Liver (tissue), 9 donors: ENCODE data around the gene MMP23B. TPM values are rescaled to one million over a fixed set of nuclear protein-coding genes. Genes with fewer than 3 reads are reported as not detected.

Experiments
- DNase-seq: peaks from one replicate; pipeline ENCODE4 v3.0.0-alpha.2; 2017; ENCODE audit warnings: low spot score
- H3K27ac ChIP-seq, 2 donors: one replicate each; pipeline ENCODE4 v1.7.0; 2013; ENCODE audit warnings: inconsistent platforms in 2 of 2, low read length in 2 of 2, control low read depth in 1 of 2, low read depth in 1 of 2, mild to moderate bottlenecking in 1 of 2
- H3K27me3 ChIP-seq, 4 donors: one replicate each; pipeline versions ENCODE4 v1.6.1 to v1.7.0; 2013; ENCODE audit warnings: low read length in 3 of 4, inconsistent platforms in 1 of 4, mild to moderate bottlenecking in 1 of 4, moderate library complexity in 1 of 4; ENCODE audit not compliant: control insufficient read depth in 4 of 4, insufficient read depth in 4 of 4
- H3K36me3 ChIP-seq, 4 donors: one replicate each; pipeline versions ENCODE4 v1.6.1 to v1.7.0; 2013; ENCODE audit warnings: low read length in 3 of 4, mild to moderate bottlenecking in 3 of 4, low read depth in 1 of 4, moderate library complexity in 1 of 4; ENCODE audit not compliant: control insufficient read depth in 4 of 4, insufficient read depth in 3 of 4
- H3K4me1 ChIP-seq, 4 donors: one replicate each; pipeline versions ENCODE4 v1.6.1 to v1.7.0; 2013; ENCODE audit warnings: low read length in 3 of 4, mild to moderate bottlenecking in 3 of 4, moderate library complexity in 1 of 4; ENCODE audit not compliant: control insufficient read depth in 4 of 4, insufficient read depth in 4 of 4
- H3K4me3 ChIP-seq, 3 donors: one replicate each; pipeline versions ENCODE4 v1.6.1 to v1.7.0; 2013; ENCODE audit warnings: low read length in 3 of 3, control low read depth in 1 of 3, low read depth in 1 of 3, mild to moderate bottlenecking in 1 of 3
- H3K9ac ChIP-seq, 2 donors: one replicate each; pipeline ENCODE4 v1.7.0; 2013; ENCODE audit warnings: low read length in 2 of 2, mild to moderate bottlenecking in 2 of 2, moderate library complexity in 2 of 2, control low read depth in 1 of 2, low read depth in 1 of 2
- H3K9me3 ChIP-seq, 4 donors: one replicate each; pipeline versions ENCODE4 v1.6.1 to v1.7.0; 2013; ENCODE audit warnings: low read length in 3 of 4; ENCODE audit not compliant: control insufficient read depth in 4 of 4
- CTCF ChIP-seq: fragments of 150-350 bp; IDR thresholded peaks from 2 replicates; pipeline ENCODE4 v1.5.1; 2017; ENCODE audit warnings: improper control_type of control experiment, low read depth, low read length; ENCODE audit not compliant: missing input control
- EGR1 ChIP-seq, 2 donors: IDR thresholded peaks; 2 replicates each; pipeline ENCODE4 v1.6.1; 2016 to 2018; ENCODE audit warnings: antibody characterized with exemption in 2 of 2, low read depth in 2 of 2
- FOXA2 ChIP-seq: IDR thresholded peaks from 2 replicates; pipeline ENCODE4 v1.6.1; 2016; ENCODE audit warnings: antibody characterized with exemption
- GABPA ChIP-seq, 2 donors: IDR thresholded peaks in 1 of 2; conservative IDR thresholded peaks in 1 of 2; 2 replicates each; pipeline ENCODE4 v1.6.1; 2016; ENCODE audit warnings: antibody characterized with exemption in 2 of 2, mild to moderate bottlenecking in 1 of 2, moderate library complexity in 1 of 2
- HNF4A ChIP-seq, 2 donors: conservative IDR thresholded peaks; 2 replicates each; pipeline ENCODE4 v1.6.1; 2016; ENCODE audit warnings: antibody characterized with exemption in 2 of 2, mild to moderate bottlenecking in 2 of 2
- HNF4G ChIP-seq: IDR thresholded peaks from 2 replicates; pipeline ENCODE4 v1.6.1; 2016; ENCODE audit warnings: antibody characterized with exemption
- JUND ChIP-seq, 2 donors: IDR thresholded peaks; 2 replicates each; pipeline ENCODE4 v1.6.1; 2016; ENCODE audit warnings: antibody characterized with exemption in 2 of 2
- NR2F2 ChIP-seq: IDR thresholded peaks from 2 replicates; pipeline ENCODE4 v1.6.1; 2016; ENCODE audit warnings: antibody characterized with exemption
- RAD21 ChIP-seq, 2 donors: IDR thresholded peaks; 2 replicates each; pipeline ENCODE4 v1.6.1; 2016; ENCODE audit warnings: antibody characterized with exemption in 2 of 2, mild to moderate bottlenecking in 2 of 2
- REST ChIP-seq: IDR thresholded peaks from 2 replicates; pipeline ENCODE4 v1.6.1; 2016; ENCODE audit warnings: antibody characterized with exemption, mild to moderate bottlenecking
- RXRA ChIP-seq, 2 donors: IDR thresholded peaks; 2 replicates each; pipeline ENCODE4 v1.6.1; 2017 to 2018; ENCODE audit warnings: antibody characterized with exemption in 2 of 2, mild to moderate bottlenecking in 1 of 2
- SP1 ChIP-seq: IDR thresholded peaks from 2 replicates; pipeline ENCODE4 v1.6.1; 2018; ENCODE audit warnings: antibody characterized with exemption, mild to moderate bottlenecking
- TAF1 ChIP-seq: conservative IDR thresholded peaks from 2 replicates; pipeline ENCODE4 v1.6.1; 2016; ENCODE audit warnings: antibody characterized with exemption, mild to moderate bottlenecking
- YY1 ChIP-seq: IDR thresholded peaks from 2 replicates; pipeline ENCODE4 v1.6.1; 2016; ENCODE audit warnings: antibody characterized with exemption, mild to moderate bottlenecking
- WGBS: extraction: QIAGEN DNeasy Blood & Tissue Kit; methylation state at CpG from one replicate; pipeline ENCODE4 v1.1.7; 2013; 5-methylcytosine and 5-hydroxymethylcytosine counted together
- polyA plus RNA-seq, 2 donors: library from polyadenylated mRNA; stranded (reverse) in 1 of 2; unstranded in 1 of 2; fragments of 200-250 nt in 1 of 2; fragments of >200 nt in 1 of 2; fragmentation: Nextera tagmentation in 1 of 2; extraction: Ambion mirVana in 1 of 2; gene quantifications; one replicate each; pipeline versions ENCODE4 v1.2.1 to v1.2.3, GENCODE V29; 2013 to 2015
- total RNA-seq, 2 donors: library from RNA; depleted of rRNA; stranded (reverse); fragments of >200 nt; gene quantifications; one replicate each; pipeline ENCODE4 v1.2.3, GENCODE V29; 2014
- TF ChIP-seq, protein P1 (sequence below): IDR thresholded peaks from 2 replicates; pipeline ENCODE4 v1.6.1; 2016; ENCODE audit warnings: antibody characterized with exemption
- TF ChIP-seq, protein P2 (sequence below): IDR thresholded peaks from 2 replicates; pipeline ENCODE4 v1.6.1; 2016; ENCODE audit warnings: antibody characterized with exemption
- TF ChIP-seq, protein P3 (sequence below): IDR thresholded peaks from 2 replicates; pipeline ENCODE4 v1.6.1; 2016; ENCODE audit warnings: antibody characterized with exemption
- donor health status: healthy.
- donor health status: healthy.
- donor health status: healthy.
- donor health status: healthy.
- donor health status: healthy.

MMP23B gene
- total and polyA plus RNA-seq, 4 donors, result 0.92 to 4.2 (median 1.5) TPM

- H3K27me3 ChIP-seq, result no peaks in the 10 kb centered on the region
Observed at GRCh38 chr1:1680912-1681273, 48.9 kb downstream of the MMP23B start.

DNA sequence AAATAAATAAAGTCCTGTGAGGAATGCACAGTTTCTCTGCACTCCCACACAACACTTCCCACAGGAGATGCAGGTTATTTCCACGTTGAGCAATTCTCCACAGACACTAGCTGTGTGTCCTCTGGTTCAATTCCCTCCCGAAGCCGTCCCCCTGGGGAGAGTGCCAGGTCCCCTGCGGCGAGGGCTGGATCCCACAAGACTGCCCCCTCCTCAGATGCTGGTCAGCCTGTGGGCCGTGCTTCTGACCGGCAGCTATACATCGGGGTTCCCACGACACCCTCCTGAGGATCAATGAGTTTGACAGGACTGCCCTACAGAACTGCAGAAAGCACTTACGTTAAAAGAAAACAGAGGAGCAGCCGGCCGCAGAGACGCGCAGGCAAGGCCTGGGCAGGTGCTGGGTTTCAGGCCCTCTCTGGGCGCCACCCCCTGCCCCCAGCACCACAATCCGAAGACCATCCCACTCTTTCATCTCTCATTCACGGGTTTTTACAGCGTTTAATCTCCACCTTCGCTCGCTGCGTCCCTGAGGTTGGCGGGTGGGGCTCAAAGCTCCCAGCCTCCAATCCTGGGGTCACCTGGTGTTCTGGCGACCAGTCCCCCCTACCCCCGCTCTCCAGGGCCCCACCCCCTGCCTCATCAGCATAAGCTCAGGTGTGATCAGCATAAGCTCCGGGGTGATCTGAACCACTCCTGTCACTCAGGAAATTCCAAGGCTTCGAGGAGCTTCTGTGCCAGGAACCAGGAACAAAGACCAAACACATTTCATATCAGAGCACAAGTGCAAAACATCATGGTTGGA is 51.3 kb downstream of the MMP23B start:
- H3K27ac ChIP-seq, result no peak overlapping the region
- no peaks in the 10 kb centered on the region for H3K9me3 ChIP-seq
- WGBS, result 86% methylated on average over 26 of the region's 26 CpGs
- no peak overlapping the region for H3K4me3 ChIP-seq
- H3K9ac ChIP-seq, result no peak overlapping the region
- DNase-seq, result no peak
- H3K4me1 ChIP-seq, result peaks cover 5 to 11% (median 10%) of the 10 kb centered on the region in 4 donors
- peaks cover 0 to 3% (median 0%) of the 10 kb centered on the region in 4 donors for H3K36me3 ChIP-seq
- no peaks in the 10 kb centered on the region for H3K27me3 ChIP-seq
- no peak for TF ChIP-seq YY1
- TF ChIP-seq GABPA (IDR thresholded peaks at IDR 0.05 in 1 of 2, conservative IDR thresholded peaks at IDR 0.05 in 1 of 2), result no peak
- TF ChIP-seq RXRA (IDR thresholded peaks at IDR 0.05), result no peak
- TF ChIP-seq TAF1, result no peak
- TF ChIP-seq, protein P1, sequence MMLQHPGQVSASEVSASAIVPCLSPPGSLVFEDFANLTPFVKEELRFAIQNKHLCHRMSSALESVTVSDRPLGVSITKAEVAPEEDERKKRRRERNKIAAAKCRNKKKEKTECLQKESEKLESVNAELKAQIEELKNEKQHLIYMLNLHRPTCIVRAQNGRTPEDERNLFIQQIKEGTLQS, result no peak
- TF ChIP-seq RAD21 (IDR thresholded peaks at IDR 0.05), result no peak
- TF ChIP-seq EGR1 (IDR thresholded peaks at IDR 0.05; ENCODE audit: low read depth in 2 of 2), result no peak
- TF ChIP-seq FOXA2, result no peak
- TF ChIP-seq HNF4A (conservative IDR thresholded peaks at IDR 0.05), result no peak
- no peak for TF ChIP-seq SP1
- no peak for TF ChIP-seq NR2F2
- TF ChIP-seq CTCF, result no peak

More at GRCh38 chr1:1680912-1681273, 48.9 kb downstream of the MMP23B start:
- DNase-seq, result no peak
- Histone ChIP-seq H3K4me1 (peaks cover 7 to 19% (median 14%) of the 10 kb centered on the region in 4 donors), H3K4me3 (no peak overlapping the region), H3K9me3 (no peaks in the 10 kb centered on the region), H3K27ac (no peak overlapping the region), H3K9ac (no peak overlapping the region), H3K36me3 (peaks cover 0 to 3% (median 0%) of the 10 kb centered on the region in 4 donors)
- TF ChIP-seq EGR1 (IDR thresholded peaks at IDR 0.05; ENCODE audit: low read depth in 2 of 2), result no peak
- no peak for TF ChIP-seq HNF4A (conservative IDR thresholded peaks at IDR 0.05)
- TF ChIP-seq, protein P1, result no peak
- TF ChIP-seq TAF1, result no peak
- no peak for TF ChIP-seq RAD21 (IDR thresholded peaks at IDR 0.05)
- no peak for TF ChIP-seq REST
- no peak for TF ChIP-seq NR2F2
- no peak for TF ChIP-seq SP1
- TF ChIP-seq, protein P2, sequence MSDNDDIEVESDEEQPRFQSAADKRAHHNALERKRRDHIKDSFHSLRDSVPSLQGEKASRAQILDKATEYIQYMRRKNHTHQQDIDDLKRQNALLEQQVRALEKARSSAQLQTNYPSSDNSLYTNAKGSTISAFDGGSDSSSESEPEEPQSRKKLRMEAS, result no peak
- TF ChIP-seq, protein P3, sequence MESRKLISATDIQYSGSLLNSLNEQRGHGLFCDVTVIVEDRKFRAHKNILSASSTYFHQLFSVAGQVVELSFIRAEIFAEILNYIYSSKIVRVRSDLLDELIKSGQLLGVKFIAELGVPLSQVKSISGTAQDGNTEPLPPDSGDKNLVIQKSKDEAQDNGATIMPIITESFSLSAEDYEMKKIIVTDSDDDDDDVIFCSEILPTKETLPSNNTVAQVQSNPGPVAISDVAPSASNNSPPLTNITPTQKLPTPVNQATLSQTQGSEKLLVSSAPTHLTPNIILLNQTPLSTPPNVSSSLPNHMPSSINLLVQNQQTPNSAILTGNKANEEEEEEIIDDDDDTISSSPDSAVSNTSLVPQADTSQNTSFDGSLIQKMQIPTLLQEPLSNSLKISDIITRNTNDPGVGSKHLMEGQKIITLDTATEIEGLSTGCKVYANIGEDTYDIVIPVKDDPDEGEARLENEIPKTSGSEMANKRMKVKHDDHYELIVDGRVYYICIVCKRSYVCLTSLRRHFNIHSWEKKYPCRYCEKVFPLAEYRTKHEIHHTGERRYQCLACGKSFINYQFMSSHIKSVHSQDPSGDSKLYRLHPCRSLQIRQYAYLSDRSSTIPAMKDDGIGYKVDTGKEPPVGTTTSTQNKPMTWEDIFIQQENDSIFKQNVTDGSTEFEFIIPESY, result no peak
- no peak for TF ChIP-seq JUND (IDR thresholded peaks at IDR 0.05)
- TF ChIP-seq GABPA (IDR thresholded peaks at IDR 0.05 in 1 of 2, conservative IDR thresholded peaks at IDR 0.05 in 1 of 2), result no peak
- TF ChIP-seq FOXA2, result no peak
- no peak for TF ChIP-seq RXRA (IDR thresholded peaks at IDR 0.05)
- TF ChIP-seq HNF4G, result no peak
- 80% methylated on average over 11 of the region's 11 CpGs for whole genome bisulfite sequencing
